NCI-H748 (cell line): Measurements from ENCODE around the gene TOMM70.
A peak's percentile ranks its signal among the peaks of the same experiment; 100 is the strongest.
"Not testable (repeated sequence)": the region's sequence is repeated elsewhere in the genome, so short reads cannot be mapped to it uniquely, and the experiment has no call there.

Experiments used
- DNase-seq: peaks from one replicate; lab custom pipeline; 2025; ENCODE audit not compliant: unreplicated experiment; lab: John Stamatoyannopoulos, UW

The TOMM70 gene

DNA sequence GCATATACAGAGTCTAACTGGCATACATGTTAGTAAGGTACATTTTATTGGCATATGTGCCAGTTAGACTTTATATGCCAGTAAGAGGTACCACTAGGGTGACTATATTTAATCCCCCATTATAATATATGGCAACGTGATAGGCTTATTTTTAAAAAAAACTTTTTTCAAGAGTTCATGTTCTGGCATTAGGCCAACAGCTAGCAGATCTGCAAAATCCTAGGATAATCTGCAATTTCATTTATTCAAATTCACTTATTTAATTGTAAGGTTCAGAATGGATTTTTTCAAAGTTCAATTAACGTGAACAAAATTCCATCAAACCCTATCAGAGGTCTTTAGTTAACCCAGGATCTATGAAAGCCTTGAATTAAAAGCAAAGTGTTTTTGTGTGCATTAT, 34.5 kb downstream of the TOMM70 start:
- no peak for DNase-seq

DNA sequence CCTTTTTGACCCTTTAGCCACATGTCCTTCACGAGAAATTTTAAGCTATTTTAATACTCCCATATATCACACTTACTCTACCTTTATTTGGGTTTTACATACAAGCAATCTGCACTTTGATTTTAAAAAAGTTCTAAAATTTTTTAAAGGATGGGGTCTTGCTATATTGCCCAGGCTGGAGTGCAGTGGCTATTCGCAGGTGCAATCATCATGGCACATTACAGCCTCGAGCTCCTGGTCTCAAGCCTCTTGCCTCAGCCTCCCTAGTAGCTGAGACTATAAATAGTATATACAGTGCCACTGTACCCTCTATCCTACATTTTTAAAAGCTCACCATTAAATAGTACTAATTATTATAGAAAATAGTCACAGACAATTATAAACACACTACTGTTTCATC, 36.5 kb downstream of the TOMM70 start:
- DNase-seq, result no peak

DNA sequence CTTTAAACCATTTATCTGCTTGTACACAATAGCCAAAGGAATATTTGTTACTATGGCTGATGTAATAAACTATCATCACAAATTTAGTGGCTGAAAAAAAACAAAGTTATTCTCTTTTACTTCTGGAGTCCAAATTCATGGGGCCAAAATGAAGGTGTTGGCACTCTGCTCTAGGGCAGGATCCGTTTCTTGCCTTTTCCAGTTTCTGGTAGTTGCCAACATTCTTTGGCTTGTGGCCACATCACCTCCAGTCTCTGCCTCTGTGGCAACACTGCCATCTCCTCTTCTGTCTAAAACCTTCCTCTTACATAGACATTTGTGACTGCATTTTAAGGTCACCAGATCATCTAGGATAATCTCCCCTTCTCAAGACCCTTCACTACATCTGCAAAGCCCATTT, 39.0 kb downstream of the TOMM70 start:
- no peak for DNase-seq

DNA sequence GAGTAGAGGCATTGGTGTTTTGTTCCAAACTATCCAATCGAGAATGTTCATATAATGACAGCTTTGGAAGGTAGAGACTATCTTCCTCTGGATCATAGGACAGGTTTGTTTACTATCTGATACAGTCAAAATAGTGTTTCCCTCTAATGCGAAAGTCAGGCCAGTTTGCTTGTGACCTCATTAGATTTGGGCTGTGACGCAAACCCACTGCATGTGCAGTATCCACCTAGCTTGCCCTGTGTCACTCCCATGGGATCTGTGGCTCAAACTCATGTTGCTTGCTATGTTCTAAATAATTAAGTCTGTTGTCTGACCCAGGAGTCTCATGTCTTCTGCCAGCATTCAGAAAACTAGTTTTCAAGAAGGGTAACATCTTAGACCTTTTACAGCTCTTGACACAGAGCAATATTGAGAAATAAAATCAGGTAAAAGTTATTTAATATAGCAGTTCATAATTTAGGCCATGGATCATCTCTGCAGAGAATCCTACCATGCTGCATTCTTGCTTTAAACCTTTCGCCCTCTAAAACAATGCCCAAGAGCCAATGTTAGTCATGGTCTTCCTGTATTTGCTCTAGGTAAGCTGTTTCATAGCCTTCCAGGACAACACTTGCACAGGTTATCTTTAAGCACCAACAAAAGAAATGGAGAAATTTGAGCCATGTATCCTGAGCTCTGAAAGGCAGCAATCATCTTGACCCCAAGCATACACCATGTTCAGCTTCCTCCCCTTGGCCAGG, 40.0 kb downstream of the TOMM70 start:
- no peak for DNase-seq

DNA sequence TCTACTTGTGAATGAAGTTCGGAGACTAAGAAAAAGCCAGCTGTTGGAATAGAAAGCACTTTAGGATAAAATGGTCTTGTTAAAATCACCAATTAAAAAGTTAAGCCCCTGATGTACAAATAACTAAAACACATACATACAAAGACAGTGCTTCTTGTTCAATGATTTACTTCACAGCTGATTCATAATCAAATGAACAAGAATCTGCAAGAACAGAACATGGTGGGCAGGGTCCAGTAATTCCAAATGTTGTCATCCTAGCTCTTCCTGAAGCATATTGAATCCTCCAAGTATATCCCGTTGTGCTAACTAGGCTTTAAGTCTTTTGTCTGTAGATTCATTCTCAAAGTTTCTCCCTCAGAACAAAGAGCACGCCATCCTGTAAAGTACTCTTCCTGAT, 41.9 kb downstream of the TOMM70 start:
- no peak for DNase-seq

DNA sequence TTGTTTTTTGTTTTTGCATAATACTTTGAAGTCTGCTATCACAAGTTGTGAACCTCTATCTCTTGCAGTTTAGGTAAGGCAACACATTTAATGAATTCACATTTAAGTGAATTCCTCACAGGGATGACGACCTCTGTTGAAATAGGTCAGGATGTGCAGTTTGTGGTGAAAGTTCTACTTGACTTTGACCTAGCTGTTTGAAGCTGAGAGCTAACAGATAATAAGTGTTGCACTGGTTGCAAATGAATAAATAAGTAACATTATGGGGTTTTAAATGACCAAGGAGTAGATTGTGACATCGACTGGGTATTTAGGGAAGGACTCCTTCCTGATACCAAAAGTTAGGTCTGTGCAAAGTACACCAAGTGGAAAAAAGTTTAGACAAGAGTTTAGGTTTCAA, 42.5 kb downstream of the TOMM70 start:
- DNase-seq, result no peak

DNA sequence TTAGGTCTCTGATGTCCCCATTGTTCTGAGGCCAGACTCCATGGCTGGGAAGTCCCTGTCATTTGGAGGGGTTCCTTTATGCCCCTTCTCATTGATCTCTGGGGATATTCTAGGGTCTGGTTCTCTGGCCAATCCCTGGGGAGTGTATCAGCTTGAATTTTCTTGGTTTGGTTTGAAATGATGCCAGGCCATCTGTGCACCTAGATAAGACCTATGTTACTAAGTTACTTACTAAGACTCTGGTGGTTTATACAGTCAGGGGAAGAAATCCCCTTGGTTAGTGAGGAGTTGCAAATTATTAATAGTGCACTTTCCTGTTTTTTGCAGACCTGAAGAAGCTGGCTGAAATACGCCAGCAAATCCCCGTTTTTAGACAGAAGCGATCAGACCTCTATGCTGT, 46.0 kb downstream of the TOMM70 start:
- DNase-seq, result no peak

DNA sequence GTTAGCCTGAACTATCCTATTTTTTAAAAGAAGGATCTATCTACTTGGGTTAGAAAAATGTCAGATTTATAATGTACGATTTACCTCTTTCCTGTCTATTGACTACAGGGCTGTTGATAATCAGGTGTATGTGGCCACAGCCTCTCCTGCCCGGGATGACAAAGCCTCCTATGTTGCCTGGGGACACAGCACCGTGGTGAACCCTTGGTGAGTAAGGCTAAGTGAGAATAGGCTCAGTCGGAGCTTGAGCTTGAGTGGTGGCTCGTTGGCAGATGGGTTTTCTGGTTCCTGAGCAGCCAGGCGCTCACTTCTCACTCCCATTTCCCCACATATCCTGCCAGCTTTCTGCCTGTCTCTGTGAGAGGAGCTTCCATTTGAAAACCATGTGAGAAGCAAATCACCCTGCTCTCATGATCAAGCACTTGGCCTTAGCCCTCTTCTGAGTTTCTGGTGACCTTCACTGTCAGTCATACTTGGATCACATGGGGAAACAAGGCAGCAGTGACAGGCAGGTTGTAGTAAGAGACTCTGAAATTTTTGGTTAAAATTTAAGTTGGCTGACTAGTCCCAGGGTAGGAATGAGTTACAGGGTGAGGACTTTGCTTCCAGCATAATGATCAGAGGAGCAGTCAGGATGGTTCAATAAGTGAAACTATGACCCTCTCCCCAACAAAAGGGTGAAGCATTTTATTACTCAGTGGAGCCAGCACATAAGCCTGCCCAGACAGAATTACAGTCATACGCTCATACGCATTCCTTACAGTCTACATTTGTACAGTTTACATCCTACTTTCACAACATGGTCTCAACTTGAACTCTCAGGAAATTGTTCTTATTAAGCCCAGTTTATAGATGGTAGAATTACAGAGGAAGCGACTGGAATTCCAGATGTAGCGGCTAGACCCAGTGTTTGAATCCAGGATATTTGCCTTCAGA, 48.3 kb downstream of the TOMM70 start:
- no peak for DNase-seq

DNA sequence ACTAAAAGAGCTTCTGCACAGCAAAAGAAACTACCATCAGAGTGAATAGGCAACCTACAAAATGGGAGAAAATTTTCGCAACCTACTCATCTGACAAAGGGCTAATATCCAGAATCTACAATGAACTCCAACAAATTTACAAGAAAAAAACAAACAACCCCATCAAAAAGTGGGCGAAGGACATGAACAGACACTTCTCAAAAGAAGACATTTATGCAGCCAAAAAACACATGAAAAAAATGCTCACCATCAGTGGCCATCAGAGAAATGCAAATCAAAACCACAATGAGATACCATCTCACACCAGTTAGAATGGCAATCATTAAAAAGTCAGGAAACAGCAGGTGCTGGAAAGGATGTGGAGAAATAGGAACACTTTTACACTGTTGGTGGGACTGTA, 49.1 kb downstream of the TOMM70 start:
- DNase-seq, result not testable (repeated sequence)

DNA sequence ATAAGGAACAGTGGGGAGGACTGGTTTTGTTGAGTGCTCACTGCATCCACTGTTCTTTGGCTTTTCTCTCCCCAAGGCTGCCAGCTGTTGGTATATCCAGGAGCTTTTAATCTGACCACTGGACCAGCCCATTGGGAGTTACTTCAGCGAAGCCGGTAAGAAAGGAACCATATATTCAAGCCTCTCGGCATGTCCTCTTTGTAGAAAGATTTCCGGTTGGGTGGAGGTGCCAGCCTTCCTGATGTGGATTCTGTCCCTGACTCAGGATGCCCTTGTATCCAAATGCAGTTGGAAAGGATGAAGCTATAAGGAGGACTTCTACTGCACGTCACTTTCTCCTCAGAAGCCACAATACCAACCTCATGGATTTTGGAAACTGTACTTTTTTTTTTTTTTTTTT, 52.2 kb downstream of the TOMM70 start:
- DNase-seq, result no peak

DNA sequence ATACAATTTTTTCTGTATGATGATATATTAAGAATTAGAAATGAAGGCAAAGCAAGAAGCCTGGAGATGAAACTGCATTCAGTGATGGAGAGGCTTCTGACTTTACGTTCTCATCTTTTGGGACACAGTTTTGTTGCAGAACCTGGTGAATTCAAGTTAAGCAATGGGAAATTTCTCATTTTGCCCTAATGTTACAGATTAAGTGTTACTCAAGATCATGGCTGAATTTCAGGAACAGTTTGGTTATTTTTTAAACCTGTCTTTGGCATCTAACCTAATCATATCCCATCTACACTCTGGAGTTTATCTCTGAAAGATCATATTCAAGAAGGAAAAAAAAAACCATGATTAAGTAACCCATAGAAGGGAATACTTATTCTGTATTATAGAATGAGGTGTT, 60.4 kb downstream of the TOMM70 start:
- DNase-seq, result no peak

DNA sequence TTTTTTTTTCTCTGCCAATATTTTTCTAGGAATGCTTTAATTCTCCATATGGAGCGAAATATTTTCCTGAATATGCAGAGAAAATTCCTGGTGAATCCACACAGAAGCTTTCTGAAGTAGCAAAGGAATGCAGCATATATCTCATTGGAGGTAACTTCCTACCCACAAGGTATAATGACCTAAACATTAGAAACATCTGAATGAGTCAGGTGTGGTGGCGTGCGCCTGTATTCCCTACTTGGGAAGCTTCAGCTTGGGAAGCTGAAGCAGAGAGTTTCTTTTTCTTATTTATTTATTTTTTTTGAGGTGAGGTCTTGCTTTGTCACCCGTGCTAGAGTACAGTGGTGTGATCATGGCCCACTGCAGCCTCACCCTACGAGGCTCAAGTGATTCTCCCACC, 61.1 kb downstream of the TOMM70 start:
- no peak for DNase-seq

DNA sequence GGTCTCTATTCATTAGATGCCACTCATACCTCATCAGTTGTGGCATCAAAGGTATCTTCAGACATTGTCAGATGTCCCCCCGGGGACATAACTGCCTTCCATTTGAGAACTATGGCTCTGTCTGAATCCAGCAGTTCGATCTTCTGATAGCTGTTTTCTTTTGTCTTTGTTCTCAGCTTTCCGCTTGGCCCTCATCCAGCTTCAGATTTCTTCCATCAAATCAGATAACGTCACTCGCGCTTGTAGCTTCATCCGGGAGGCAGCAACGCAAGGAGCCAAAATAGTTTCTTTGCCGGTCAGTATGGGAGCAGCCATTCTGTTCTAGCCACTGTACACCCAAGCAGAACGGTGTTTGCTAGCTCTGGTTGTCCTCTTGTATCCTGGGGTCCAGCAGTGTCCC, 62.0 kb downstream of the TOMM70 start:
- DNase-seq, result peak; percentile 8

DNA sequence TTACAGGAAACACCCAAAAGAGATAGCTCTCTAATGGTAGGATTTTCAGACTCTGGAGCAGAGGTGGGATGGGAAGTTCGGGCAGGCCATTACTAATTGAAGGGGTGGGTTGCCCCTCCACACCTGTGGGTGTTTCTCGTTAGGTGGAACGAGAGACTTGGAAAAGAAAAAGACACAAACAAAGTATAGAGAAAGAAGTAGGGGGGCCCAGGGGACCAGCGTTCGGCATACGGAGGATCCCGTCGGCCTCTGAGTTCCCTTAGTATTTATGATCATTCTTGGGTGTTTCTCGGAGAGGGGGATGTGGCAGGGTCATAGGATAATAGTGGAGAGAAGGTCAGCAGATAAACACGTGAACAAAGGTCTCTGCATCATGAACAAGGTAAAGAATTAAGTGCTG, 64.7 kb downstream of the TOMM70 start:
- not testable (repeated sequence) for DNase-seq

DNA sequence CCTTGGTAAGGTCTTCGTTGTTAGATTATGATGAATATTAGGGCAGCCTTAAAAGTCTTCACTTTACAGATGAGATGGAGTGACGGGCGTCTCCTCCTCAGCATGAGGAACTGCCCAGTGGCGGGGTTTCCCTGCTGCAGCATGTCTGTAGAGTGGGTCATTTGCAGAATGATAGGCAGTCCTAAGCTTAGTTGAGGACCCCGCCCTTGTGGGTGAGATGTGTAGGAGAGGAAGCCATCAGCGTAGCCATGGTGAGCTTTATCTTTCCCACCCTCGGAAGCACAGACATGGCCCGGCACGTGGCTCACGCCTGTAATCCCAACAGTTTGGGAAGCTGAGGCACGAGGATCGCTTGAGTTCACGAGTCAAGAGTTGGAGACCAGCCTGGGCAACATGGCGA, 65.5 kb downstream of the TOMM70 start:
- DNase-seq, result peak; percentile 58

DNA sequence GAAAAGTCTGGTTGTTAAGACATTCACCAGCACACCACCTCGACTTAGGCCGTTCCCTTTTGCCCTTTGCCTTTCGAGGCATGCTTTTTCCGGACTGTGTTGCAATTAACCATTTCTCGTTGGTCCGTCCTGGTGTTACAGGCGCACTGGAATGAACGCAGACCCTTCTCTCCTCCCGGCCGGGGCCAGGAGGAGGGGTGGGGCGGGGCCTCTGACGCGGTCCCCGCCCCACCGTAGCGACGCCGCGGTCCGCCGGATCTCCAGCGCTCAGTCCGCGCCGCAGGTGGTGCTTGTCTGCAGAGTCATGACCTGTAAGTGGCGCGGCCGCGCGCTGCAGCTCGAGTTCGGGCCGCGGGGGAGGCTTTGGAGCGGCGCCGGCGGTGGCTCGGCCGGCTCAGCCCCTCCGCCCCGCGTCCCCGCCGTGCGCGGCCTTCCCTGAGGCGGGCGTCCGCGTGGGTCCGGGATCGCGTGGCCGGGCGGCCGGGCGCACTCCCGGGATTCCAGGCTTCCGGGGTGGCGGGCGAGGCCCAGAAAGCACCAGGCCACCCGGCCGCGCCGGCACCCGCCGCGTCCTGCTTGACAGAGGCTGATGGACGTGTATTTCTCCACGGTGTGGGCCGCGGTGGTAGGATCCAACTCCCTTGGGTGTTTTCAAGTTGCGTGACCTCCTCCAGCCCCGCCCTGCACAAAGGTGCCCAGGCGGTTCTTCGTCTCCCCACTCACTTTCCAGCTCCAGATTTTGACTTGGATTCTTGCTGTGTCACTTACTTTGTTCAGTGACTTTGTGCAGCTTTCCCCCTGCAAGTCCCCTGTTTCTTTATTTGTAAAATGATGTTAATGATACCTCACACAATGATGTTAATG, 66.2 kb downstream of the TOMM70 start, which contains the start of gene NIT2:
Gene NIT2, plus strand, starts transcription at position 270 of the 864 bp plus-strand sequence. Its CDS starts 35 bp downstream, at position 305.
- DNase-seq, result peak; percentile 85

DNA sequence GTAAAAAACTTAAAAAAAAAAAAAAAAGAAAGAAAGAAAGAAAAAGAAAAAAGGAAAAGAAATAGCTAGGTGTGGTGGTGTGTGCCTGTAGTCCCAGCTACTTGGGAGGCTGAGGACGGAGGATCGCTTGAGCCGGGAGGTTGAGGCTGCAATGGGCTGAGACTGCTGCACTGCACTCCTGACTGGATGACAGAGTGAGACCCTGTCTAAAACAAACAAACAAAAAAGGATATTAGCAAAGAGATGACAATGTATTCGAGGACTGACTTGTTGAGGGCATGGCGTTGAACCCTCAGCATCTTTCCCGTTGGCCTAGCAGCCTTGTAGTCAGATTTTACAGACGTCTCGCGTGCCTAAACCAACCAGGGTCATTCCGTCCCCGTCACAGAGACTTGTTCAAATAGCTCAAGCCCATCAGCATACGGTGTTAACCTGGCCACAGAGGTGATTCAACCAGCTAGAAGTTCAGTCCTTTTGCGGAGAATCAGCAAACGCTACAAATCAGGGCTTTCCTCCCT, 66.9 kb downstream of the TOMM70 start:
- DNase-seq, result no peak

DNA sequence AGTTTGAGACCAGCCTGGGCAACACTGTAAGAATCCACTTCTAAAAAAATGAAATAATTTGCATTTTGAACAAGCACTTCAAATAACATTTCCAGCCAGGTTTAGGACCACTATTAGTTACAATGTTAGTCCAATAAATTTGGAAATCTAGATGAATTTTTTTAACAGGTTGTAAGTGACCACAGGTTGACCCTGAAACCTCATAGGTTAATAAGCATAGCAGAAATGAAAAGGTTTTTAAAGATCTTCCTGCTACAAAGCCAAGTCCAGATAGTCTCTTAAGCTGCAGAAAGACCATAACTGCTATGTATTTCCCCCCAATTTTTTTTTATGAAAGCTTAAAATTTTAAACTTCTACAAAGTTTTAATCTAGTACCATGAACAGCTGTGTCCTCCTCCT, 67.8 kb downstream of the TOMM70 start:
- no peak for DNase-seq

DNA sequence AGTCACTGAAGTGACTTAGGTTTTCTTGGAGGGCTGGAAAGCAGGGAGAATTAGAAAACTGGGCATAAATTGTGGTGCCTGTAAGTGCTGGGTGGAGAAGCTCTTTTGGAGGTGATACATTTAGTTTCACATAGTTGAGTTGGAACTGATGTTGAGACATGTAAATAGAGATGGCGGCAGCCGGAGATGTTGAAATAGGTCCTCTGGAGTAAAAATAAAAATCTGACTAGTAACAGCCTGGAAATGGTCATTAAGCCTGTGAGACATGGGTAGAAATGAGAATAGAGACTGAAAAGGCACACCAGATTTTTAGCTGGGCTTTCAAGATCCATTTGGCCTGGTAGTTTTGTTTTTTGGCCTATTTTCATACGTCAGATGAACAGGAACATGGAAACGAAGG, 69.2 kb downstream of the TOMM70 start:
- no peak for DNase-seq

DNA sequence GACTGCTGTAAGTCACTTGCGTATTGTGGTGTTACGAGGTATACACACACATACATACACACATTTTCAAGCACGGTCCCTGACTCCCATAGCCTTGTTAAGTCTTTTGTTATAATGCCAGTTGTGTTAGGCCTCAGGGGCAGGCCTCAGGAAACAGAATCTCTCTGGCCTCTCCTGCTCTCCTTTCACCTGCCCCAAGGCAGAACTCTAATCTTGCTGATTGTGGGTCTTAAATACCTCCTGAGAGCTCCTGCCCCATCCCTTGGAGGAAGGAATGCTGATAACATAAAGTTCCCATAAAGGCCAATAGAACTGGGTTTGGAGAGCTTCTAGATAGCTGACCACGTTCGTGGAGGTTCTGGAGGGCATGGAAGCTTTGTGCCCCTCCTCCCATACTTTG, 70.2 kb downstream of the TOMM70 start:
- no peak for DNase-seq
